T follicular helper cell (primary cell): Measurements from ENCODE around the gene SYT17.
"Not testable (repeated sequence)": the region's sequence is repeated elsewhere in the genome, so short reads cannot be mapped to it uniquely, and the experiment has no call there.

Experiments
- DNase-seq: peaks from one replicate; pipeline ENCODE4 v3.0.0-alpha.2; 2020; ENCODE audit warnings: low read depth

Gene SYT17

DNA sequence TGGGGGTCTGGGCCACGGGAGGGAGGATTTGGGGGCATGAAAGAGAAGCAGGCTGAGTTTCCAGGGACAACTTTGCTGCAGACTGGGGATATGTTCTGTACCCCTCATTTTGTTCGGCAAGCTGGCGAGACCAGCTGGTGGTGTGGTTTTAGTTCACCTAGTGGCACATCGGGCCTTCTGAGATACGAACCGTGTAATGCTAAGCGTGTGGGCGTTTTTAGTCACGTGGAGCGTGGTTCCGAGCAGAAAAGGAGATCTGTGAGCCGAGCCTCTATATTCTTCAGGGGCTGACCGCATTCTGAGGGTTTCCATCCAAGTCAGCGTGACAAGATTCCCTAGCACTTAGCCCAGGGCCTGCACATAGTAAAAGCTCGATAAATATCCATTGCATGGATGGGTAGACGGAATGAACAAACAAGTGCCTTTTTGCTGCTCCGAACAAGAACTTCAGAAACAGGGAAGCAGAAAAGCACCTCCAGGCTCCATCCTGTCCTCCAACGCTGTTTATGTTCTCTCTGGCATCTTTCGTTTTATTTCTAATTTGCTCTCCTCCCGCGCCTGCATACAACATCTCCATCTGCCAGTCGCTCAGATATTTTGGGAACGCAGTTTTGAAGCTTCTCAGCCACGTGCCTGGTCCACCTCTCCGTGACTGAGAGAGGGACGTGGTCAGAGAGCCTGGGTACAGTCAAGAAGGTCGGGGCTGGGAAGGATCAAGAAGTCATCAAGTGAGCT is 5.8 kb downstream of the SYT17 start:
- no peak for DNase-seq

DNA sequence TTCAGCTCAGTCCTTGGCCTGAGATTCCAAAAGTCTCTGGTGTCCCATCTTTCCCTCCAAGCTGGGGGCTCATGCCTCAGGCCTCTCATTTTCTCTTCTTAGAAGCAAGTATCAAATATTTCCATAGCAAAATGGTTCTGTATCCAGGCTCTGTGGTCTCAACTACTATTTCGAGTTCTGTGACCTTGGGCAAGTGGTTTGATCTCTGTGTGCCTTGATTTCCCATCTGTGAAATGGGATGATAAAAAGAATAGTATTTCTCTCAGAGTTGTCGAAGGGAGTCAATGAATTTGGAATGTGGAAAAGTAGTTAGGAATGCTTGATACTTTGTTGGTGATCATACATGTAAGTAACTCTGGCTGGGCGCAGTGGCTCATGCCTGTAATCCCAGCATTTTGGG is 6.4 kb downstream of the SYT17 start:
- DNase-seq = no peak

DNA sequence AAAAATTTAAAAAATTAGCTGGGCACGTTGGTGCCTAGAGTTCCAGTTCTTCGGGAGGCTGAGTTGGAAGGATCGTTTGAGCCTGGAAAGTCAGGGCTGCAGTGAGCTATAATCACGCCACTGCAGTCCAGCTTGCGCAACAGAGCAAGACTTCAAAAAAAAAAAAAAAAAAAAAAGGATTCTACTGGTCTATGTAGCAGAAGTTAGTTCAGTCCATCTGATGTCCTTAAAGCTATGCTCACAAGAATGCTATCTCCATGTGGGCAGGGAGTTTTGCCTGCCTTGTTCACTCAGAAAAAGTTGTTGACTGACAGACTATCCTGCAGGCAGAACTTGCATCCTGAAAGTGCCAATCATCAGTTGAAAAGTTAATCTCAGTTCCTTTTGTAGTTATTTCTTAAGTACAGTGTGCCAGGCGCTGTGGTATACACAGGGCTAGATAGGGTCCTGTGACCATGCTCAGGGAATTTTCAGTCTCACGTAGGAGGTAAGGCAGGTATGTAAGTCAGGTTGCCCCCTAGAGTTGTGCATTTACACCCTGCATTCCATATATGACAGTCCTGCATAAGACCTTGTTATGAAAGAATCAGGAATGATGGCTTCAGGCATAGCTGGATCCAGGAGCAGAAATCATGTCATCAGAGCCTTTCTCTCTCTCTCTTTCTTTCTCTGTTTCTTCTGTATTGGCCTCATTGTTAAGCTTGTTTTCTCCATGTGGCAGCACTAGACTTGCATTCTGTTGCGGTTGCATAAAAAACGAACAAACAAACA is 7.6 kb downstream of the SYT17 start:
- DNase-seq = no peak

DNA sequence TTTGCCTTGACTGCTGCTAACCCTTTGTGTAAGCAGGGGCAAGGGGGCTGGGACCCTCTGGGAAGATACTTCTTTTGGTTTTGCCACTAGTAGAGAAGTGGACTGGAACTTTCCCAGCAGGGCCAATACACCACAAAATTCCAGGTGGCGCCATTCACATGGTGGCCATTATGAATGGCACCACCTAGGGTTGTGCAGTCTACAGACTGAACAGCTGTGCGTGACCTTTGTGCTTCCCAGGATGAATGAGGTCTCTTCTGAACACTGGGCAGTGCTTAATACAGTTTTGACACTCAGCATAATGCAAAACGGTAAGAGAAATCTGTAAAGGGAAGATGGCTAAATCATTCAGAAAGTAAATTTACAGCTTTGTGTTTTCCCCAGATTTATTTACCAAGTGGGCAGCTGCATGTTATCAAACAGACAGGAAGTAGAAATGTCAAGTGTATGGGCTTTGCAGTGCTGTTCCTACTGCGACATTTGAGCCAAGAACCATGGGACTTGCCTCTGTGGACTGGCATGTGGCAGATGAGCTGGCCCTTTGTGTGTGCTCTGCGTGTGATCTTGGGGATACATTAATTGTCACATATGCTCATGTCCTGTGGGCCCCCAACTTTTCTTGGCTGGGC is 9.2 kb downstream of the SYT17 start:
- DNase-seq = no peak

DNA sequence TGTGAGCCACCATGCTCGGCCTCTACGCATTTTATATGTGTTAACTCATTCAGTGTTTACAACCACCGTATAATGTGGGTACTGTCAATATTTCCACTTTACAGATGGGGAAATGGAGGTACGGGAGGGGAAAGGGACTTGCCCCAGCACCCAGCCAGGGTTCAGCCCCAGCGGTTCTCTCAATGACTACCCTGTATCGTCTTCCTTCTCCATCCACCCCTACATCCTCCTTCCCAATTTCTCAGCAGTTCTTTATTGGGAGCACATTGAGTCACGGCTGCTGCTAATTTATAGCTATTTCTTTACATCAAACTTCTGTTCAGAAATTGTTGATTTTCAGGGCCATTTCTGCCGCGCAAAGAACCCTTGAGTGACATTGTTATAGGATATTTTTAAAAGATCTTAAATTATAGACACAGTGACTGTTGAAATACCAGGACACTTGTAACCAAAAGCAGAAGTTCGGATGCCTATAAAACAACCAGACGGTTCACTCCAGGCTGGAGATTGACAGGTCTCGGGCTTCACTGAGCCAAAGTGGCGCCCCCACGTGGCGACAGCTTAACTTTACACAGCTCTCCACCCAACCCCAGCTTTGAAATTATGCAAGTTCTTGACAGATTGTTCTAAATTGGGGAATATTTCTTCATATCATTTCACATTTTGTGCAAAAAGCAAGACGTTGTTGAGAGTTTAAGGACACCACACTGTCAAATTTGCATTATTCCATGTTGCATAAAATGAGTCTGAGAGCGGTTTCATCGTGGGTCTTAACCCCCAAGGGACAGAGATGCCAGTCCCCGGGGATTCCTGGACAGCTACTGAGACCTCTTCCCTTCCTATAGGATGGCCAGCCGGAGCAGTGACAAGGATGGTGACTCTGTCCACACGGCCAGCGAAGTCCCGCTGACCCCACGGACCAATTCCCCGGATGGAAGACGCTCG is 11.8 kb downstream of the SYT17 start:
- DNase-seq = no peak

DNA sequence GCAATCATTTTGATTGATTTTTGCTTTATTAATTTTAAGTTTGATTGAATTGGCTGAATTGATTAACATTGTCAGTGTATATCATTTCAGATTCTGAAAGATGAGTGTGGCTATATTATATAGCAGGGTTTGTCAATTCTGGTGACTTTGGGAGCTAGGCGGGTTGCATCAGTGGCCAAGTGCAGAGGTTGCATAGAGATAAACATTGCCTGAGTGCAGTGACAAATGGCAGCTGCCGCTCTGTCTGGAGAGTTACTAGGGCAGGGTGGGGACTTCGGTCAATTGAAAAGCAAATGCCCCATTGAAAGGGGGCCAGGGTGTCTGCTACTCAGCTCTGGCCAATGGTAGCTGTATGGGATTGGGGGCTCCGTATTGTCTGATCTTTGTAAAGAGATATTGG is 12.7 kb downstream of the SYT17 start:
- no peak for DNase-seq

DNA sequence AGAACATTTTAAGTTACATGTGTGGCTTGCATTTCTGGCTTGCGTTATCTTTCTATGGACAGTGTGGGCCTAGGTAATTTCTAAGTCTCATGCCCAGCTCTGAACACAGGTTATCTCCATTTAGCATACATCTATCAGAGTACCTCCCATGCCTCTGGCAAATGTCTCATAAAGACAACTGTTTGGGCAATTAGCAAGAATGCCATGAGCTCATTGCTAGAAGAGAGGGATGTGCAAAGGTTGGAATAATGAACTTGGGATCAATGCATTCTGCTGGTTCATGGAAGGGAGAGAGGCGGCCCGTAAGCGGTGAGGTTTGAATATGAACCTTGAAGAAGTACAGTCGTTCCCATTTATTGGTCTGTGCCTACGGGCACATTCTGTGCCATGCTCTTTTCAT is 14.4 kb downstream of the SYT17 start:
- no peak for DNase-seq

DNA sequence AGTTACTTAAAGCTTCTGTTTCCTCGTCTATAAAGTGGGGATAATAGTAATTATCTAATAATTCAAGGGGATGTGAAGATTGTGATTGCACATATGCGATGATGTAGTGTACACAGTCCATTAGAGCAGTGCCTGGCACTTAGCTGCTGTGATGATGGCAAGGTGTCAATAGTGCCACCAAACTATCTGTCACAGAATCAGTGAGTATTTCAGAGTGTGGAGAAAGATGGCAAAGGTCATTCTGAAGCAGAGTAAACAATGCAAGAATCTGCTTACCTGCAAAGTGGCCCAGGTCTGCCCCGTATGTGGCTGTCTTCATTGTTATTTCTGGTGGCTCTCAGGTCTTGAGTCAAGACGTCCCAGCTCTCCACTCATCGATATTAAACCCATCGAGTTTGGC is 15.1 kb downstream of the SYT17 start:
- no peak for DNase-seq

DNA sequence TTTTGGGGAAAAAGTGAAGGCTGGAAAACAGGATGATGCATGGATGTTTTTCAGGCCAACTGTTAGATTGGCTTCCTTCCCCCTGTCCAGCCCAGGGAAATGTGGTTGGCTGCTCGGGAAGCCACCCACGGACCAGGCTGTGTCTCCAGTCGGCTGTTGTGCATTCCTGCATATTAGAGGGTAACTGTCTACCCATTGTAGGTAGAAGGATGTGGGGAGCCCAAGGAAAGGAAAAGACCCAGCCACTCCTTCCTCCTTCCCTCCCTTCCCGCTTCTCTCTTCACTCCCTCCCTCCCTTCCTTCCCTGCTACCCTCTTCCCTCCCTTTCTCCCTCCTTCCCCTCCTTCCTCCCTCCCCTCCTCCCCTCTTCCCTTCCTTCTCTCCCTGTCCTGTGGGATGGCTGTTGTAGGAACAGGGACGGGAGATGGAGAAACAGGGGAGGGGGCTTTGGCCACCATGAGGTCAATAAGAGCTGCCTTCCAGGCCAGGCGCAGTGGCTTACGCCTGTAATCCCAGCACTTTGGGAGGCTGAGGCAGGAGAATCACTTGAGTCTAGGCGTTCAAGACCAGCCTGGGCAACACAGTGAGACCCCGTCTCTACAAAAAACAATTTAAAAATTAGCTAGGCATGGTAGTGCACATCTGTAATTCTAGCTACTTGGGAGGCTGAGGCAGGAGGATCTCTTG is 16.9 kb downstream of the SYT17 start:
- DNase-seq = no peak

DNA sequence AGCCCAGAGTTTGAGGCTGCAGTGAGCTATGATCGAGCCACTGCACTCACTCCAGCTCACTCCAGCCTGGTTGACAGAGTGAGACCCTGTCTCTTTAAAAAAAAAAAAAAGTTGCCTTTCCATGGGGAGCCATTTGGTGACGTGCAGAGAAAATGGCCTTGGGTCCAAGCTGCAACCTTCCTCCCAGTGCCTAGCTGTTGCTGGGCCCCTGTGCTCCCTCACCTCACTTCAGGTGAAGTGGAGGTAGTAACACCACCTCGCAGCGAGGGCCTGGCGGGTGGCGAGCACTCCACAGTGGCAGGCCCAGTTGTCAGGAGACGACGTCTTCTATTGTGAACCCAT is 17.4 kb downstream of the SYT17 start:
- no peak for DNase-seq

DNA sequence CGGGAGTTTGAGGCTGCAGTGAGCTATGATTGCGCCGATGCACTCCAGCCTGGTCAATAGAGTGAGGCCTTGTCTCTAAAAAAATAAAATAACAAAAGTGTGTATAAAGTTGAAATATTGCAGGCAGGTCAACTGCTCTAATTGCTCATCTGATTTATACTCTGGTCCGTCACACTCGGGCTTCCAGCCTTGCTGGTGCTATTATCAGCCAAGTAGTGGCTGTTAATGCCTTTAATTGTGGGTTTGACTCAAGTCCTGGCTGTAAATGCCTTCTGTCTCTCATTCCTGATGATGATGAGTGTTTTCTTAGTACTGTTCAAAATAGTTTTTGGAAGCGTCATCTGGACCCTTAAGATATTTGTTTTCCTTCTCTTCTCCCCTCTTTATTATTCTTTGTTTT is 18.4 kb downstream of the SYT17 start:
- DNase-seq = no peak

DNA sequence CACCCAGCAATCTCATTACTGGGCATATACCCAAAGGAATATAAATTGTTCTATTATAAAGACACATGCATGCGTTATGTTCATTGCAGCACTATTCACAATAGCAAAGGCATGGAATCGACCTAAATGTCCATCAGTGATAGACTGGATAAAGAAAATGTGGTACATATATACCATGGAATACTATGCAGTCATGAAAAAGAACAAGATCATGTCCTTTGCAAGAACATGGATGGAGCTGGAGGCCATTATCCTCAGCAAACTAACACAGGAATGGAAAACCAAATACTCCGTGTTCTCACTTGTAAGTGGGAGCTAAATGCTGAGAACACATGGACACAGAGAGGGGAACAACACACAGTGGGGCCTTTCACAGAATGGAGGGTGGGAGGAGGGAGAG is 19.9 kb downstream of the SYT17 start:
- DNase-seq = not testable (repeated sequence)

DNA sequence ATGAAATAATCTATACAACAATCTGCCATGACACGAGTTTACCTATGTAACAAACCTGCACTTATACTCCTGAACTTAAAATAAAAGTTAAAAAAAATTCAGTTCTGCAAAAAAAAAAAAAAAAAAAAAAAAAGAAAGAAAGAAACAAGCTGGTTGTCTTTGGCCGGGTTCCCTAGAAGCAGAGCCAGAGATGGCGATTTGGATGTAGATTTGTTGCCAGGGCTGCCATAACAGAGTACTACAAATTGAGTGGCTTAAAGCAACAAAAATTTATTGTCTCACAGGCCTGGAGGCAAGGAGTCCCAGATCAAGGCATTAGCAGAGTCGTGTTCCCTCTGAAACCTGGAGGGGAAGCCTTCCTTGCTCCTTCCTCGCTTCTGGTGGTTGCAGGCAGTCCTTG is 20.4 kb downstream of the SYT17 start:
- DNase-seq = no peak

DNA sequence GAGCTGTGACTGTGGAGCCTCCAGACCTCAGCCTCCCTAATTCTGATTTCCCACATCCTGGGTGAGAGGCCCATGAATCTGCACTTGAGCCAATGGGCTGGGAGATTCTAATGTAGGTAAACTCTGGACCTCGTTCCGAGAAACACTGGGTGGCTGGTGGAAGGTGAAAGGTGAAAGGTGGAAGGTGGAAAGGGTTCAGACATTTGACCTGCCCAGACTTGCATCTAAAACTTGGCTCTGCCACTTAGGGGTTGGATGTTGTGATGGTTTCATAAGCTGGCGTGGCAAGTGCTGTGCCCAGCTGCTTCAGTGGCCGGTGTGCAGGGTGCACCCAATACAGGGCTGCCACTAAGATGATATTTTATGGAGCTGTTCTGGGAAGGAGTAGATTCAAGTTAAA is 24.8 kb downstream of the SYT17 start:
- DNase-seq = no peak

DNA sequence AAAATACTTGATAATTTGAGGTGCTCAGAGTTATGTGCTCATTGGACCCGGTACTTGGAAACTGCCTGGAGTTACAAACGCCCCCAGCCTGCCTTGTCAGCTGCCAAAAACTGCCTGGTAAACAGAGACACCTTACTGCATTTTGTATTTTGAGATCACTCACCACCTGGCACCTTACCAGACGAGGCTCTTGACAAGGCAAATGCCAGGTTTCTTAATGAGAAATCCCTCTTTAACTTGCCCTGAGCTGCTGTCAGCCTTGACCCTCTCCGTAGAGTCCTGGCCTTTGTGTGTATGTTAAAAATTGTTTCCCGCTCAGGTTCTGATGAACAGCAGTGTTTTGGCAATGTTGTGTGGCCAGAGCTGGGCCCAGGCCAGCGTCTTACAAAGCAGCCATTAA is 28.8 kb downstream of the SYT17 start:
- DNase-seq = no peak

DNA sequence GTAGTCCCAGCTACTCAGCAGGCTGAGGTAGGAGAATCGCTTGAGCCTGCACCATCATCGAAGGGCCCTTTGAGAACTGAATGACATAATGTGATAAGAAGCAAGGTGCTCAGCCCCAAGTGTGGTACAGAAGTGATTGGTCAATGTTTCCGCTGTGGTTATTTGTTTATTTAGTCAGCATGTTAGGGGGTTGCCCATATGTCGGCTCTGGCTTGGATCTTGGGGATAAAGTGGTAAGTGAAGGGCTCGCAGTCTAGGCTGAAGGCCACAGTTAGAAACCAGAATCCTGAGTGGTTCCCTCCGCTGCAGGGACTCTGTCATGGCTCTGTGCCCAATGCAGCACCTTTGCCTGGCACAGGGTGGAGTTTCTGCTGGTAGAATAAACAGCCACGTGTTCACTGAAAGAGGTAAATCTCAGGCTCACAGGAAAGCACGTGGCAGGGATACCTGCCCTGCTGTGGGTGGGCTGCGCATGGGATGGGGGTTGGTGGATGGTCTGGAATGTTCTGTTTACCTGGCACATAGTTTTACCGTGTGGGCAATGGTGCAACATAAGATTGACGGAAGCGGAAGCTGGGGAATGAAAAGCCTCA is 35.4 kb downstream of the SYT17 start:
- no peak for DNase-seq

DNA sequence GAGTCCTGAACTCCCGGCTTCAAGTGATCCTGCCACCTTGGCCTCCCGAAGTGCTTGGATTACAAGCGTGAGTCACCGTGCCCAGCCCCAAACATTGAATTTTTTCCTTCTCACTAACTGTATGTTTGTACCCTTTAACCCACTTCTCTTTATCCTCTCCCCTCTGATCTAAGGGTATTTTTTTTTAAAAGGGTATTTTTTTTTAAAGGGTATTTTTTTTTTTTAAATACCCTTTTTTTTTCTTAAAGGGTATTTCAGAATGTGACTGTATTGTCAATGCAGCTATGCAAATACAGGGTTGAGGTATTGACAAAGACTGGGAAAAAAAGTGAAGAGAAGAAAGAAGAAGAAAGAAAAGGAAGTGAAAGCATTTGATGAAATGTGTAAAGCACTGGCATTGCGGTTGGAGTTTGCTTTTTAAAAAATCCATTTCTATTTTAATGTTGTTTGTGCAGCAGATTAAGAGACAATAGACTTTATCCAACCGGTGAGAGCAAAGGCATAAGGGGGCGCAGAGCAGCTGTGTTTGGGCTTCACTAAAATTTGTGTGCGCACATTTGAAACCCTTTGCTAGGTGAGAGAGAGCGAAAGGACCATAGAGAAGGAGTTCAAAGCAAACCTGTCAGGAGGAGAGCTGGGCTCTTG is 42.4 kb downstream of the SYT17 start:
- DNase-seq = no peak

DNA sequence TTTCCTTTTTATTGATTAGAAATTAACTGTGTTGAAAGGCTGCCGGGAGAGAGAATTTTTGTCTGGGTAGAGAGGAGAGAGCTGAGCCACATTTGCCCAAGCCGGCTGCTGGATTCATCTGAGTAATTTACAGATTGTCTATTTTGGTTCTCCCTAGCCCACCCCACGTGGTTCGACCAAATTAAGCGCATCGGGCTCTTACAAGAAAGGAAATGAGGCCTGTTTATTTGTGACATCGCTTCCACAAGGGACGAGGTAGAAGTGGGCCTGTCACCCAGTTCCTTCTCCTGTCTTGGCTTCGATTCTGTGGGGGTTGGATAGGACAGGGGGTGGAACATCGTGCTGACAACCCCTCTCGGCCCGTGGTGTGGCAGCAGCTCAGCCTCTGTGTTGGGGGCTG is 42.9 kb downstream of the SYT17 start:
- no peak for DNase-seq

DNA sequence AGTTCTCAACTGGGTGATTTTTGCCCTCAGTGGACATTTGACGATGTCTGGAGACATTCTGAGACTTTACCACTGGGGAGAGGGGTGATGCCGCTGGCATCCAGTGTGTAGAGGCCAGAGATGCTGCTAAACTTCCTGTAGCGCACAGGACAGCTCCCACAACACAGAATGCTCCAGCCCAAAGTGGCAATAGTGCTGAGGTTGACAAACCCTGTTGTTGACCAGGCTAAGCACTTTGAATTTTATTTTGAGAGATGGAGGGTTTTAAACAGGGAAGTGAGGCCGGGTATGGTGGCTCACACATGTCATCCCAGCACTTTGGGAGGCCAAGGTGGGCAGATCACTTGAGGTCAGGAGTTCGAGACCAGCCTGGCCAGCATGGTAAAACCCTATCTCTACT is 44.0 kb downstream of the SYT17 start:
- no peak for DNase-seq

DNA sequence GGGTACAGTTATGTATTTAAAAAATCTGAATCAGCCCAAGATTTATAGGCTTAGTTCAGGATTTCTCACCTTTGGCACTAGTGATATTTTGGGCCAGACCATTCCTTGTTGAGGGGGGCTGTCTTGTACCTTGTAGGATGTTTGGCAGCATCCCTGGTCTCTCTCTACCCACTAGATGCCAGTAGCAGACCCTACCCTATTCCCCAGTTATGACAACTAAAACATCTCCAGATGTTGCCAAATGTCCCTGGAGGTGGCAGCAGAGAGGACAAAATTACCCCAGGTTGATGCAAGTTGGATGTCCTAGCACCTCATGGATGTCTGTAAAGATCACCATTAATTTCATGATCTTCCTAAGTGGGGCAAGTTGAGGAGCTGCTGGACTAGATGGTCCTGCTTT is 45.8 kb downstream of the SYT17 start:
- no peak for DNase-seq

DNA sequence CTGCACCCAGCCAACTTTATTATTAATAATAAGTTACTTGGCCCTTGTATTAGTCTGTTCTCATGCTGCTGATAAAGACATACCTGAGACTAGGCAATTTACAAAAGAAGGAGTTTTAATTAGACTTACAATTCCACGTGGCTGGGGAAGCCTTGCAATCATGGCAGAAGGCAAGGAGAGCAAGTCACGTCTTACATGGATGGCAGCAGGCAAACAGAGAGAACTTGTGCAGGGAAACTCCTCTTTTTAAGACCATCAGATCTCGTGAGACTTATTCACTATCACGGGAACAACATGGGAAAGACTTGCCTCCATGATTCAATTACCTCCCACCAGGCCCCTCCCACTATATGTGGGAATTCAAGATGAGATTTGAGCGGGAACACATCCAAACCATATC is 47.7 kb downstream of the SYT17 start:
- DNase-seq = no peak
